HG02610 (cell line): ENCODE data around the gene POU3F1.

ENCODE experiments used
- ATAC-seq: cut with Tn5 transposase; IDR thresholded peaks from one replicate; pipeline ENCODE4 v1.9.1; 2021; ENCODE audit warnings: mild to moderate bottlenecking, moderate library complexity; ENCODE audit not compliant: unreplicated experiment

POU3F1 gene

GRCh38 chr1:38006008-38006828 lies 40.4 kb downstream of the POU3F1 start:
- ATAC-seq, result no peak

DNA sequence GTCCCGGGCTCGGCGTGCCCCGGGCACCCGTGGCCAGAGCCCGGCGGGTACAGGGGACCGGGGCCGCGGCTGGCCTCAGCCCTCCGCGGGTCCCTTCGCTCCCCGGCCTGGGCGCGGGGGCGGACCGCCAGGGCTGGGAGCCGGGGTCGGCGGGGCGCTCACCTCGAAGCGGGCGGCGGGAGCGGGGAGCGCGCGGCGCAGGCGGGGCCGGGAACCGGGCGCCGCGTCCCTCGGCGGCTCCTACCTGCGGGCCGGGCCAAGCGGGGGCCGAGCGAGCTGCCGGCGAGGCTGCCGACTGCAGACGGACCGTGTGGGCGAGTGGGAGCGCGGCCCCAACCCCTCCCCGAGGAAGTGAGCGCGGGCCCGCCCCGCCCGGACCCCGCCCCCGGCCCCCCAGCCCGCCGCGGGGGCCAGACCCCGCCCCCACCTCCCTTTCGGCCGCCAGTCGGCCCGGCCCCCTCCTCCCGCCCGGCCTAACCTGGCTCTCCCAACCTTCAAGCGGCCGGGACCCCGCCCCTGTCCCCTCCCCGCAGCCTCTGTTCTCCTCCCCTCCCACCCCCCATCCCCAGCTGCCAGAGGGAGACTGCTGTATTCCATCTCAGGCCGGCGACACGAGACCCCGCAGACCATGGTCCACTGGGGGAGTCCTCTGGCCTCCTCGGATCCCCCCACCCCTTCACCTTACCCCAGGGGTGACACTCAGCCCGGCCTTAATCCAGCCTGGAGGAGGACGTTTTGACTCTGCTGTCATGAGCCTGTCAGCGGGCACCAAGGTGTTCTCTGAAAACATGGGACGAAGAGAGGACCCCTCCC lies 41.2 kb downstream of the POU3F1 start, which contains the start of gene FHL3:
FHL3 (minus strand) TSS at position 320 of the 813 bp plus-strand sequence. CDS start 6,102 bp downstream, outside the sequence.
- ATAC-seq, result no peak

GRCh38 chr1:38004284-38005108 lies 42.1 kb downstream of the POU3F1 start:
- no peak for ATAC-seq

- ATAC-seq, result no peak
Measured at GRCh38 chr1:38003261-38004250, 43.0 kb downstream of the POU3F1 start.

DNA sequence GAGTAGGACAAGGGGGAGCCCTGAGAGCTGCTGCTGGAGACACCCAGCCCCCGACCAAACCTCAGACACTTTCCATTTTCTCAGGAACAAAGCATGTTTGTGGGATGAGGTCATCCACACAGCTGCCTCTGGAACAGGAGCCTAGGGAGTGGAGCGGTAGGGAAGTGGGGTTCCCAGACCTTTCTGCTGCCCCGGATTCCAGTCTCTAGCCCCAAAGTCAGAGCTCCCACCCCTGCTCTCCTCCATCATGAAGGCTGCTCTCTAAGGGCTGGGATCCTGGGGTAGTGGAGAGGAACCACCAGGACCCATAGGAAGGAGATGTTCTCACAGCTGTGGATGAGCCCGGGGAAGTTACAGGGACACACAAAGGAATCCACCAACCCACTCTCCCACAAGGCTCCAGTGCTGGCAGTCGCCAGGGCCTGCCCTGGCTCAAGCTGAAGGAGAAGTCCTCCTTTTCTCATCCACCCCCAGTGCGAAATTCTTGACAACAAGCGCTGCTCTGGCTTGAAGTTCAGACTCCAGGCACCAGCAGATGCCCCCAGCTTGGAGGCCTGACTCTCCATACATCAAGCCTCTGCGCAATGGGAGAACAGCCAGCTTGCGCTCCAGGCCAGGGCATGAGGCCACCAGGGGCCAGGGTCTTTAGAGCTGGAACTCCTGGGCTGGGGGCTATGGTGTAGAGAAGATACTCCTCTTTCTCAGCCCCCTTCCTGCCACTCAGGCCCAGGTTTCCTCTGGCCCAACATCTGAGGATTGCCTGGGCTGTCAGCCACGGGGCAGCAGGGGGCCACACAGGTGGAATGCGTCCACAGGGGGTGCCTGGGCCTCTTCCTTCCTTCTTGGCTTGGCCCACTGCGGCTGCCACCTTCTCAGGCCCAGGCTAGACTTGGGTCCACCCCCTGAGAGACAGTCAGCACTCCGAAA lies 45.8 kb downstream of the POU3F1 start:
- no peak for ATAC-seq

DNA sequence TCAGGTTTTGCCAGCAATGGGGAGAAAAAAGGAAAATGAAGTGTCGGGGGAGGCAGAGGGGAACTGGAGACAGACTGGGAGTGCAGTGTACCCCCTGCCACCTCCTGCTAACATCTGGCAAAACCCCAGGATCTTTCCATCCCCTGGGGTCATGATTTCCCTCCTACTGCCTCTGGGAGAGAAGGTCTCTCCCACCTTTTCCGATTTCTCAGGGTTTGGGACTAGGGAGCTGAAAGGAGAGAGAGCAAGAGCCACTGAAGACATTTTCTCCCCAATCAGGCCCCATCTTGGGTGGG lies 46.4 kb downstream of the POU3F1 start:
- no peak for ATAC-seq

DNA sequence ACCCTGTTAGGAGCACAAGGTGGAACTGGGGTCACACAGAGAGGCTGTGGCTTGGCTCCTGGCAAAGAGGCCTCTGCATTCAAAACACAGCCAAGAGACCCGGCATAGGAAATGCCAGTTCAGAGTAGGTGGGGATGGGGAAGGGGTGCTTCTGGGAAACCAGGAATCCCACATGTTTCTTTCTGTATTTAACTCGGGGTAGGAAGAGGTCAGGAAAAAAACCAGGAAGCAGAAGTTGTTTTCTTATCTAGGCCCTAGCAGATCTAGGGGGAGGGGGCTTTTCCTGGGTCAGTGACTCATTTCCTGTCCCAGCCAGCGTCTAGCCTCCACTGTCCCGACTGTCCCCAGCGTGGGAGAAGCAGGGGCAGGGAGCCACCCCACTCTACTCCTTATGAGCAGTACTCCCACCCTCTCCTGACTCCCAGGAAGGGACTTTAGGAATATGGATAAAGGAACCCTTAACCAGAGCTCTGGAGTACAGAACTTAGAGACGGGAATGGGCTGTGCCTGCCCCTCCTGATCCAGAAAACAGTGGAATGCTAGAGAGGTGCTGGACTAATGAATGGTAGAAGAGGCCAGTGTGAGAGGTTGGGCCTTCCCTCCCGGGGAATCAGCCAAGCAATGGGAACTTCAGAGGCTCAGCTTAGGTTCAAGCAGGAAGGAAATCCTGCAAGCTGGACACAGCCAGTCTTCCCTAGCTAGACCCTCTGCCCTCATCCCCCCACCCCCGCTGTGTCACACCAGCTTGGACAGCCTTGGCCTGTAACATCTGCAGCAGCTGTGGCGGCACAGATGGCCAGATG lies 47.0 kb downstream of the POU3F1 start:
- ATAC-seq, result no peak

- no peak for ATAC-seq
Measured at GRCh38 chr1:37998913-37999429, 47.6 kb downstream of the POU3F1 start.

DNA sequence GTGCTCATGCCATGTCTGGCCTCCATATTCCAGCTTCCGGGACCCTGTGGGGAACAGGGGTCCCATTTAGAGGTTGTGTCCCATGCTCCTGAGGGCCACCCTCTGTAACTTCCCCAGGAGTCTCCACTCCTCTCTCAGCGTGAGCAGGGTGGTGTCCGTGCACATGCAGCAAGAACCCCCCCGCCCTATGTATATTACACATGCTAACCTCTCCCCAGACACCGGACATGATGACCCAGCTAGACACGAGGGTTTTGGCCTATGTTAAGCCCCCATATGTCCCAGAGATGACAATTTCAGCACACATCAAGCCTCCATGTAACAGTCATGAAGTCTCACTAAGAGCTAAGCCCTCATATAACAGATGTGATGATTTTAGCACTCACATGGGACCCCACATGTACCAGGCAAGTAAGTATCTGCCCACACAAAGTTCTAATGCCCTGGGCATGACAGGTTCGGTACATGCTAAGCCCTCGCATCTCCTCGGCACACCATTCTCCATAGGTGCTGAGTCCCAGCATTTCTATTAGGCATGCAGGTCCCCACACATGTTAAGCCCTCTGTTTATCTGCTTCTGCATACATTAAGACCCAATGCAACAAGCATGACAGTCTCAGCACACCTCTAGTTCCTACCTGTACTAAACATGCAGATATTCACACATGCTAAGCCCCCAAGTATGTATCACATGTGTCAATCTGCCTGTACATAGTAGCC lies 48.3 kb downstream of the POU3F1 start:
- no peak for ATAC-seq

GRCh38 chr1:37997256-37998088 lies 49.1 kb downstream of the POU3F1 start:
- no peak for ATAC-seq

DNA sequence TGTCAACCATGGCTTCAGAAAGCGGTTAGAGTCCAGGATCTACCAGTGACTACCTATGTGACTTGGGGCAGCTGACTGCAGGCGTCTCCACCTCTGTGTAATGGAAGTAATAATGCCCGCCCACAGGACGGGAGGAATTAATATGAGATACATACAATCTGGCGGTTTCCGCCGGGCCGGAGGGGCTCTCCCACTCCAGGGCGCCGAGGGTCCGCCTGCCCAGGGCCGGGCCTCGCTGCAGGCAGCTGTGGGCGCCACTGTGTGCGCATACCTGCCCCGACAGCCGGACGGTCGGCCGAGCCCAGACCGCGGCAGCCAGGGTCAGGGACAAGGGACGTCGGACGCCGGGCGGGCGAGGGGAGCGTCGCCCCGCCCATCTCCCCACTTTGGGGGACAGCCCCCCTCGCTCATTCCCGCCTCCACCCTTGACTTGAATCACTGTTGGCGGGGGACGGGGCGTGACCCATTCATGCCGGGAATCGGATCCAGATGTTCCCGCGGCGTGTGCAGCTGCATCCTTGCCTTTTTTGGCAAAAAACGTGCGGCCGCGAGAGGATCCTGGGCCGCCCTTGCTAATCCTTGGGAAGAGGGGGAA lies 50.7 kb downstream of the POU3F1 start:
- ATAC-seq, result no peak

- ATAC-seq, result no peak
Measured at GRCh38 chr1:37994886-37995566, 51.6 kb downstream of the POU3F1 start.
